ENCODE measurements around the gene CACNA1E.

Gene CACNA1E

GRCh38 chr1:181632960-181633359 lies 149.6 kb downstream of the CACNA1E start (continued):
- TF ChIP-seq ZFP3 (CRISPR knock-in tag; IDR thresholded peaks at IDR 0.05) (no peak), PATZ1 (CRISPR knock-in tag; IDR thresholded peaks at IDR 0.05; ENCODE audit: borderline replicate concordance) (no peak), BACH2 (CRISPR knock-in tag; IDR thresholded peaks at IDR 0.05; ENCODE audit: borderline replicate concordance) (no peak), GLIS3 (CRISPR knock-in tag; IDR thresholded peaks at IDR 0.05) (no peak), ZNF8 (CRISPR knock-in tag; IDR thresholded peaks at IDR 0.05) (no peak), ZFP30 (CRISPR knock-in tag; IDR thresholded peaks at IDR 0.05) (no peak)

- TF ChIP-seq ESRRG (CRISPR knock-in tag; IDR thresholded peaks at IDR 0.05) (no peak), ARNTL (CRISPR knock-in tag; IDR thresholded peaks at IDR 0.05; ENCODE audit: borderline replicate concordance, low read depth) (no peak), TOX (CRISPR knock-in tag; IDR thresholded peaks at IDR 0.05; ENCODE audit: borderline replicate concordance) (no peak)
- no peak for ATAC-seq
These were observed 151.8 kb downstream of the CACNA1E start for GRCh38 chr1:181635110-181635509.

GRCh38 chr1:181637998-181638397 lies 154.7 kb downstream of the CACNA1E start:
- no peak for ATAC-seq
- TF ChIP-seq TOX (CRISPR knock-in tag; IDR thresholded peaks at IDR 0.05; ENCODE audit: borderline replicate concordance) = no peak
- TF ChIP-seq CSRNP3 (CRISPR knock-in tag; IDR thresholded peaks at IDR 0.05) = no peak
- TF ChIP-seq TSHZ2 (CRISPR knock-in tag; IDR thresholded peaks at IDR 0.05) = no peak
- no peak for TF ChIP-seq ZC3H10 (CRISPR knock-in tag; IDR thresholded peaks at IDR 0.05)
- no peak for TF ChIP-seq CREB5 (CRISPR knock-in tag; IDR thresholded peaks at IDR 0.05; ENCODE audit: low read depth)
- TF ChIP-seq SNAI2 (CRISPR knock-in tag; IDR thresholded peaks at IDR 0.05) = no peak
- no peak for TF ChIP-seq ARNTL (CRISPR knock-in tag; IDR thresholded peaks at IDR 0.05; ENCODE audit: borderline replicate concordance, low read depth)
- TF ChIP-seq ISL1 (CRISPR knock-in tag; IDR thresholded peaks at IDR 0.05) = no peak

- TF ChIP-seq TSHZ2 (CRISPR knock-in tag; IDR thresholded peaks at IDR 0.05) (no peak), ISL1 (CRISPR knock-in tag; IDR thresholded peaks at IDR 0.05) (no peak), SNAI2 (CRISPR knock-in tag; IDR thresholded peaks at IDR 0.05) (no peak), ZNF70 (CRISPR knock-in tag; IDR thresholded peaks at IDR 0.05) (no peak), BACH2 (CRISPR knock-in tag; IDR thresholded peaks at IDR 0.05; ENCODE audit: borderline replicate concordance) (no peak), GLIS3 (CRISPR knock-in tag; IDR thresholded peaks at IDR 0.05) (no peak), TCF4 (CRISPR knock-in tag; IDR thresholded peaks at IDR 0.05; ENCODE audit: borderline replicate concordance) (no peak), ZC3H10 (CRISPR knock-in tag; IDR thresholded peaks at IDR 0.05) (no peak), CREB5 (CRISPR knock-in tag; IDR thresholded peaks at IDR 0.05; ENCODE audit: low read depth) (no peak), PPARA (CRISPR knock-in tag; IDR thresholded peaks at IDR 0.05; ENCODE audit: borderline replicate concordance) (no peak), POU6F1 (CRISPR knock-in tag; IDR thresholded peaks at IDR 0.05; ENCODE audit: borderline replicate concordance, low read depth) (no peak)
- no peak for ATAC-seq
These were observed 157.6 kb downstream of the CACNA1E start for GRCh38 chr1:181640956-181641355.

All from SK-N-SH treated with all-trans-retinoic acid at 6 μM for 48 hours (cell line).